Measurements from ENCODE around the gene ETHE1.

DNA sequence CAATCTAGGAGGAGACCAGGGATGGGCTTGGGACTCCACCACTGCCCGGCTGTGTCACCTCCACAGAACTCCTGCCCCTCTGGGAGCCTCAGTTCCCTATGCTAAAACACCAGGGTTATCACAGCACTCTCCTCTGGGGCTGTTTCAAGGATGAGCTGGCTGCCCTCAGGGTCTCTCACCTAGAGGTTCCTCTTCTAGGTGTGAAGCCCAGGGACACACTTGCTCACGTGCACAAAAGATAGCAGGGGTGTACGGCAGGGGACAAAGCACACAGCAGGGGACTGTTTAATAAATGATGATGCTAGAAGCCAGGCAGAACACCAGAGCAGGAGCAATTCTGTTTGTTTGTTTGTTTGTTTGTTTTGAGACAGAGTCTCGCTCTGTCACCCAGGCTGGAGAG is 44.8 kb downstream of the ETHE1 start:
- TF ChIP-seq, protein P1, sequence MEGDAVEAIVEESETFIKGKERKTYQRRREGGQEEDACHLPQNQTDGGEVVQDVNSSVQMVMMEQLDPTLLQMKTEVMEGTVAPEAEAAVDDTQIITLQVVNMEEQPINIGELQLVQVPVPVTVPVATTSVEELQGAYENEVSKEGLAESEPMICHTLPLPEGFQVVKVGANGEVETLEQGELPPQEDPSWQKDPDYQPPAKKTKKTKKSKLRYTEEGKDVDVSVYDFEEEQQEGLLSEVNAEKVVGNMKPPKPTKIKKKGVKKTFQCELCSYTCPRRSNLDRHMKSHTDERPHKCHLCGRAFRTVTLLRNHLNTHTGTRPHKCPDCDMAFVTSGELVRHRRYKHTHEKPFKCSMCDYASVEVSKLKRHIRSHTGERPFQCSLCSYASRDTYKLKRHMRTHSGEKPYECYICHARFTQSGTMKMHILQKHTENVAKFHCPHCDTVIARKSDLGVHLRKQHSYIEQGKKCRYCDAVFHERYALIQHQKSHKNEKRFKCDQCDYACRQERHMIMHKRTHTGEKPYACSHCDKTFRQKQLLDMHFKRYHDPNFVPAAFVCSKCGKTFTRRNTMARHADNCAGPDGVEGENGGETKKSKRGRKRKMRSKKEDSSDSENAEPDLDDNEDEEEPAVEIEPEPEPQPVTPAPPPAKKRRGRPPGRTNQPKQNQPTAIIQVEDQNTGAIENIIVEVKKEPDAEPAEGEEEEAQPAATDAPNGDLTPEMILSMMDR (conservative IDR thresholded peaks at IDR 0.05 in 1 of 2, IDR thresholded peaks at IDR 0.05 in 1 of 2; ENCODE audit: extremely low read depth in 1 of 2, insufficient read depth in 1 of 2, low read depth in 1 of 2, low read length in 2 of 2) = no peak
- TF ChIP-seq EZH2 (IDR thresholded peaks at IDR 0.05; ENCODE audit: borderline replicate concordance, low read length) = no peak
